OCI-LY1 (cell line): ENCODE results near the gene TCEAL9.
A peak's percentile ranks its signal among the peaks of the same experiment; 100 is the strongest.

ENCODE experiments used
- H2AFZ ChIP-seq: fragments of 200-600 bp; sonication (generic), shearing (Covaris generic); 2 replicates; pipeline ENCODE4 v1.6.0; 2014; ENCODE audit warnings: antibody characterized with exemption, mild to moderate bottlenecking, low read length
- H3F3A ChIP-seq: fragments of 200-600 bp; sonication (generic), shearing (Covaris generic); 2 replicates; pipeline ENCODE4 v1.6.0; 2014; ENCODE audit warnings: mild to moderate bottlenecking, antibody characterized with exemption, low read length, moderate library complexity; ENCODE audit not compliant: insufficient read depth
- H3K27ac ChIP-seq: fragments of 200-600 bp; sonication (generic); 2 replicates; pipeline ENCODE4 v1.5.1; 2014; ENCODE audit warnings: low read length, mixed run types, mild to moderate bottlenecking, low read depth; ENCODE audit not compliant: poor library complexity, severe bottlenecking
- H3K27me3 ChIP-seq: fragments of 200-600 bp; sonication (generic); 2 replicates; pipeline ENCODE4 v1.6.0; 2014; ENCODE audit warnings: antibody characterized with exemption, mild to moderate bottlenecking, low read length, moderate library complexity; ENCODE audit not compliant: insufficient read depth
- H3K36me3 ChIP-seq: fragments of 200-600 bp; sonication (generic); 2 replicates; pipeline ENCODE4 v1.6.1; 2014; ENCODE audit warnings: mild to moderate bottlenecking, antibody characterized with exemption, low read length, moderate library complexity, mixed read lengths; ENCODE audit not compliant: insufficient read depth
- H3K4me1 ChIP-seq: fragments of 200-600 bp; sonication (generic); 2 replicates; pipeline ENCODE4 v1.5.1; 2014; ENCODE audit warnings: mild to moderate bottlenecking, low read length, moderate library complexity; ENCODE audit not compliant: insufficient read depth, severe bottlenecking
- H3K4me2 ChIP-seq: fragments of 200-600 bp; sonication (generic), shearing (Covaris generic); 2 replicates; pipeline ENCODE4 v1.6.1; 2014; ENCODE audit warnings: low read length
- H3K4me3 ChIP-seq: fragments of 200-600 bp; sonication (generic); 2 replicates; pipeline ENCODE4 v1.5.1; 2014; ENCODE audit warnings: low read length, low read depth, mild to moderate bottlenecking, mixed read lengths; ENCODE audit not compliant: poor library complexity, severe bottlenecking
- H3K79me2 ChIP-seq: fragments of 200-600 bp; shearing (Covaris generic); 2 replicates; pipeline ENCODE4 v1.6.1; 2016; ENCODE audit warnings: mixed run types, low read length, mixed read lengths; ENCODE audit not compliant: insufficient read depth
- H3K9ac ChIP-seq: fragments of 200-600 bp; sonication (generic), shearing (Covaris generic); 2 replicates; pipeline ENCODE4 v1.6.1; 2014; ENCODE audit warnings: mild to moderate bottlenecking, low read length, mixed read lengths
- H3K9me2 ChIP-seq: fragments of 200-600 bp; sonication (generic), shearing (Covaris generic); 2 replicates; pipeline ENCODE4 v1.6.1; 2014; ENCODE audit warnings: low read depth, mild to moderate bottlenecking, low read length, mixed read lengths
- H3K9me3 ChIP-seq: fragments of 200-600 bp; shearing (Covaris generic); 2 replicates; pipeline ENCODE4 v1.6.1; 2014; ENCODE audit warnings: low read length, mixed read lengths
- H4K20me1 ChIP-seq: fragments of 200-600 bp; sonication (generic), shearing (Covaris generic); 2 replicates; pipeline ENCODE4 v1.6.0; 2016; ENCODE audit warnings: mild to moderate bottlenecking, low read length; ENCODE audit not compliant: insufficient read depth
- CTCF ChIP-seq: fragments of 200-600 bp; sonication (generic), shearing (Covaris generic); IDR thresholded peaks from 2 replicates; pipeline ENCODE4 v1.5.1; 2017; ENCODE audit warnings: mild to moderate bottlenecking, antibody characterized with exemption, low read length, moderate library complexity, mixed read lengths
- EZH2 ChIP-seq: fragments of 200-600 bp; sonication (generic), shearing (Covaris generic); IDR thresholded peaks from 2 replicates; pipeline ENCODE4 v1.8.0; 2017; ENCODE audit warnings: borderline replicate concordance, mixed run types, mild to moderate bottlenecking, antibody characterized with exemption, low read length, moderate library complexity, mixed read lengths

The TCEAL9 gene

GRCh38 chrX:103404231-103405008 is 48.1 kb downstream of the TCEAL9 start:
- Histone ChIP-seq H3K4me1 (peaks cover 11% of the 10 kb centered on the region), H4K20me1 (no peaks in the 10 kb centered on the region), H3F3A (no peaks in the 10 kb centered on the region), H3K9me3 (no peaks in the 10 kb centered on the region), H3K9me2 (no peaks in the 10 kb centered on the region), H3K27ac (no peak overlapping the region), H3K4me2 (peak overlapping the region; percentile 72), H3K9ac (peak overlapping the region; percentile 62; the same call in 1 of the 2 replicates), H3K4me3 (peak overlapping the region; percentile 73), H3K79me2 (no peaks in the 10 kb centered on the region), H3K27me3 (no peaks in the 10 kb centered on the region), H2AFZ (0 out of 2 replicates have a peak overlapping the region, but pooled peaks have one; percentile 42), H3K36me3 (no peaks in the 10 kb centered on the region)
- TF ChIP-seq CTCF (no peak), EZH2 (no peak)

GRCh38 chrX:103405009-103405333 is 48.7 kb downstream of the TCEAL9 start:
- Histone ChIP-seq H3F3A (no peaks in the 10 kb centered on the region), H4K20me1 (no peaks in the 10 kb centered on the region), H3K27me3 (no peaks in the 10 kb centered on the region), H3K27ac (no peak overlapping the region), H3K4me3 (peak overlapping the region; percentile 73), H3K79me2 (no peaks in the 10 kb centered on the region), H3K9ac (peak overlapping the region; percentile 62; the same call in 1 of the 2 replicates), H3K9me3 (no peaks in the 10 kb centered on the region), H3K4me1 (peaks cover 11% of the 10 kb centered on the region), H2AFZ (0 out of 2 replicates have a peak overlapping the region, but pooled peaks have one; percentile 42), H3K4me2 (peak overlapping the region; percentile 72), H3K9me2 (no peaks in the 10 kb centered on the region), H3K36me3 (no peaks in the 10 kb centered on the region)
- TF ChIP-seq CTCF, result no peak
- no peak for TF ChIP-seq EZH2

GRCh38 chrX:103406256-103406655 is 50.0 kb downstream of the TCEAL9 start:
- no peak overlapping the region for H3K27ac ChIP-seq
- no peaks in the 10 kb centered on the region for H3F3A ChIP-seq
- H3K4me3 ChIP-seq, result no peak overlapping the region
- peaks cover 11% of the 10 kb centered on the region for H3K4me1 ChIP-seq
- H3K9me2 ChIP-seq, result no peaks in the 10 kb centered on the region
- H3K4me2 ChIP-seq, result no peak overlapping the region
- H2AFZ ChIP-seq, result no peak overlapping the region
- no peaks in the 10 kb centered on the region for H3K36me3 ChIP-seq
- no peaks in the 10 kb centered on the region for H3K9me3 ChIP-seq
- TF ChIP-seq EZH2, result no peak
- no peaks in the 10 kb centered on the region for H3K79me2 ChIP-seq
- H3K9ac ChIP-seq, result no peak overlapping the region
- no peaks in the 10 kb centered on the region for H3K27me3 ChIP-seq
- H4K20me1 ChIP-seq, result no peaks in the 10 kb centered on the region

GRCh38 chrX:103407776-103408175 is 51.5 kb downstream of the TCEAL9 start:
- Histone ChIP-seq H3K4me2 (no peak overlapping the region), H3K4me1 (peaks cover 11% of the 10 kb centered on the region), H4K20me1 (no peaks in the 10 kb centered on the region), H3K9me3 (no peaks in the 10 kb centered on the region), H2AFZ (no peak overlapping the region), H3K79me2 (no peaks in the 10 kb centered on the region), H3K9ac (no peak overlapping the region), H3K27ac (no peak overlapping the region), H3K27me3 (no peaks in the 10 kb centered on the region), H3F3A (no peaks in the 10 kb centered on the region), H3K9me2 (no peaks in the 10 kb centered on the region), H3K4me3 (no peak overlapping the region), H3K36me3 (no peaks in the 10 kb centered on the region)
- TF ChIP-seq CTCF (no peak), EZH2 (no peak)
